CD8-positive, alpha-beta memory T cell (primary cell): Measurements from ENCODE around the gene VWA5B1. TPM values are rescaled to one million over a fixed set of nuclear protein-coding genes. Genes with fewer than 3 reads are reported as not detected.
A peak's percentile ranks its signal among the peaks of the same experiment; 100 is the strongest.

ENCODE experiments used
- CTCF ChIA-PET: fragments of 350-600 bp; sonication (Branson Sonifier 250); formaldehyde crosslinking; loops from one replicate; lab custom pipeline; 2021; ENCODE audit warnings: antibody characterized with exemption; lab: Charles Lee
- POLR2A ChIA-PET: fragments of 350-600 bp; sonication (Branson Sonifier 250); formaldehyde crosslinking; loops from one replicate; lab custom pipeline; 2021; ENCODE audit warnings: antibody characterized with exemption; lab: Charles Lee
- DNase-seq, 5 donors: peaks; one replicate each; pipeline versions ENCODE4 v3.0.0 to v3.0.0-alpha.2; 2020 to 2022; ENCODE audit warnings: mixed read lengths in 1 of 5
- H3K27ac ChIP-seq: one replicate; pipeline ENCODE4 v1.7.0; 2013; ENCODE audit warnings: low read depth, mild to moderate bottlenecking, low read length, moderate library complexity
- H3K27me3 ChIP-seq: 2 replicates; pipeline ENCODE4 v1.7.0; 2013; ENCODE audit warnings: low read length, mild to moderate bottlenecking; ENCODE audit not compliant: insufficient read depth, poor library complexity, severe bottlenecking
- H3K36me3 ChIP-seq: 2 replicates; pipeline ENCODE4 v1.7.0; 2013; ENCODE audit warnings: mild to moderate bottlenecking, low read length, moderate library complexity; ENCODE audit not compliant: insufficient read depth
- H3K4me1 ChIP-seq: 2 replicates; pipeline ENCODE4 v1.7.0; 2013; ENCODE audit warnings: mild to moderate bottlenecking, low read length, moderate library complexity; ENCODE audit not compliant: insufficient read depth
- H3K4me3 ChIP-seq: 2 replicates; pipeline ENCODE4 v1.7.0; 2013; ENCODE audit warnings: mild to moderate bottlenecking, low read length
- H3K9me3 ChIP-seq: 2 replicates; pipeline ENCODE4 v1.7.0; 2013; ENCODE audit warnings: mild to moderate bottlenecking, low read length
- H3K27ac Mint-ChIP-seq, 8 donors: one replicate each; pipeline ENCODE4 v1.8.0; 2020 to 2021; ENCODE audit warnings: mixed read lengths in 8 of 8, mild to moderate bottlenecking in 6 of 8, inconsistent platforms in 3 of 8, moderate library complexity in 3 of 8
- H3K27me3 Mint-ChIP-seq, 2 donors: one replicate each; pipeline ENCODE4 v1.8.0; 2020 to 2021; ENCODE audit warnings: mixed read lengths in 2 of 2, mild to moderate bottlenecking in 1 of 2, moderate library complexity in 1 of 2
- H3K36me3 Mint-ChIP-seq, 3 donors: one replicate each; pipeline ENCODE4 v1.8.0; 2020 to 2021; ENCODE audit warnings: mixed read lengths in 3 of 3, inconsistent platforms in 1 of 3, mild to moderate bottlenecking in 1 of 3
- H3K4me1 Mint-ChIP-seq, 3 donors: one replicate each; pipeline ENCODE4 v1.8.0; 2020 to 2021; ENCODE audit warnings: mixed read lengths in 3 of 3, inconsistent platforms in 1 of 3, mild to moderate bottlenecking in 1 of 3
- H3K4me3 Mint-ChIP-seq, 7 donors: one replicate each; pipeline ENCODE4 v1.8.0; 2020 to 2021; ENCODE audit warnings: mixed read lengths in 7 of 7, mild to moderate bottlenecking in 6 of 7, moderate library complexity in 4 of 7, inconsistent platforms in 2 of 7
- H3K9me3 Mint-ChIP-seq, 5 donors: one replicate each; pipeline ENCODE4 v1.8.0; 2020 to 2022; ENCODE audit warnings: mixed read lengths in 5 of 5, mild to moderate bottlenecking in 3 of 5, moderate library complexity in 2 of 5, inconsistent platforms in 1 of 5
- polyA plus RNA-seq: library from polyadenylated mRNA; unstranded; fragments of 300-500 nt; fragmentation: Illumina TruSeq; gene quantifications from one replicate; pipeline ENCODE4 v1.2.3, GENCODE V29; 2021
- total RNA-seq, 2 experiments: library from RNA; stranded (reverse); gene quantifications; one replicate each; pipeline ENCODE4 v1.2.3, GENCODE V29; 2021

VWA5B1 gene
- total and polyA plus RNA-seq, 3 experiments from 2014 or later = not detected

DNA sequence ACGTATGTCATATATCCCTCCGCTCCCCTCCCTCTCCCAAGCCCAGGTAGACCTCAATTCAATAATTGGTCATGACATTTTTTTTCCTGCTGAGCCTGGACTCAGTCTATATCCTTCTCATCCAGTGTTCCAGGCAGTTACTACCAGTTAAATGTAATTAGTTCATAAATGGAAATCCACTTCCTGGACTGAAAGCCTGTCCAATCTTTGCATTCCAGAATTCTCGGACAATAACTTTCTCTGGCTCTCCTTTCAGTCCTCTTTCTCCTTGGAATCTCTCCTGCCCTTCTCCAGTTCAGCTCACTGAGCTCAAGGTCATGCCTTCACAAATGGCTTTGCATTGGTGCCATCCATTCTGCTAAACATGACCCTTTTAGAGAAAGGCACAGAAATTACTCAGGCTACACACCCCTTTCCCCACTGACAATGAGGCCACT, 34.8 kb downstream of the VWA5B1 start:
- H3K27ac Mint-ChIP-seq = no peak overlapping the region
- CTCF ChIA-PET = no interaction called here

DNA sequence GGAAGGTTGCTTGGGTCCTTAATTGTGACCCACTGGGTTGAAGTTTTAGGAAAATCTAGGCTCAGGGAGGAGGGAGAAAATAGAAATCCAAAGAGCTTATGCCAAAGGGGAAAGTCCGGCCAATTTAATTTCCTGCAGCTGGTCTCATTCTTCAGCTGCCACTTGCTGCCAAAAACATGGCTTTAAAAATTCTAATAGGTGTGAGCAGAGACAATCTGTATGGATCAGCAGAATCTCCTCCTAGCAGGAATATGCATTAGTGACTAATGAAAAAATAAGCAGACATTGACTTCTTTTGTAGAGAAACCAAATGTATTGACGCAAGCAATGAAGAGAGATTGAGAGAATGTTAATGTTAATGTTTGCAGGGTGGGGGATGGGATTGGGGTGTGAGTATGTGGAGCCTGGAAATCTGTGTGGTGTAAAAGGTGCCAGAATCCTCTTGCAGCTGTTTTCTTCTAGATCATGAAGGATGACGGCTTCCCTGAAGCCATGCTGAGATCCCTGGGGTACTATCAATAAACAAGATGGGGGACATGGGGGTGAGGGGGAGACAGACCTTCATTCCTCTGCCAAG, 35.3 kb downstream of the VWA5B1 start:
- H3K4me1 Mint-ChIP-seq = peaks cover 18 to 26% (median 25%) of the 10 kb centered on the region in 3 donors
- H3K4me3 Mint-ChIP-seq = no peak overlapping the region

More for the DNA sequence above, 34.8 kb downstream of the VWA5B1 start:
- Mint-ChIP-seq H3K4me1 (peaks cover 22 to 30% (median 28%) of the 10 kb centered on the region in 3 donors), H3K27me3 (peaks cover 12 to 32% of the 10 kb centered on the region in 2 donors), H3K4me3 (no peak overlapping the region), H3K9me3 (no peaks in the 10 kb centered on the region), H3K36me3 (no peaks in the 10 kb centered on the region)
- Histone ChIP-seq H3K9me3 (no peaks in the 10 kb centered on the region), H3K27ac (no peak overlapping the region), H3K27me3 (no peaks in the 10 kb centered on the region), H3K36me3 (no peaks in the 10 kb centered on the region), H3K4me1 (peaks cover 11% of the 10 kb centered on the region), H3K4me3 (no peak overlapping the region)
- DNase-seq = no peak
- POLR2A ChIA-PET = no interaction called here

DNA sequence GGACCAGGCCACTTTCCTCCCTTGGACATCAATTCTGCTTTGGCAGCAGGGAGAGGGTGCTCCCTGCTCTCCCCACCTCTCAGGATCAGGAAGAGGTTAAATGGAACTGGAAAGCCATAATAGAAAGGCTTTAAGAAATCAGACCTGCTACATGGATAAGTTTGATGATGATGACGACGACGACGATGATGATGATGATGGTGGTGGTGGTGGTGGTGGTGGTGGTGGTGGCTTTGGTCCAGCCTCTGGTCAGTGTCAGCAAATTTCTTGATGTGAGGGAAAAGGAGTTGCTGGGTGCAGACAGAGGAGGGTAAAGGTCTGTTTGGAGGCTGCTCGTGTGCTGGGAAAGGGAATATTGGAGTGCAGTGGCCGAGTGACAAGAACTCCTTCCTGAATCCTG, 36.8 kb downstream of the VWA5B1 start:
- H3K9me3 Mint-ChIP-seq = no peaks in the 10 kb centered on the region
- ChIA-PET CTCF (no interaction called here), POLR2A (no interaction called here)
- peaks cover 5 to 12% (median 9%) of the 10 kb centered on the region in 3 donors for H3K4me1 Mint-ChIP-seq
- no peak overlapping the region for H3K27ac ChIP-seq
- H3K36me3 ChIP-seq = no peaks in the 10 kb centered on the region
- no peaks in the 10 kb centered on the region for H3K9me3 ChIP-seq
- no peak overlapping the region for H3K4me3 Mint-ChIP-seq
- no peak for DNase-seq
- no peaks in the 10 kb centered on the region for H3K36me3 Mint-ChIP-seq
- peaks cover 5% of the 10 kb centered on the region for H3K4me1 ChIP-seq
- no peak overlapping the region for H3K27ac Mint-ChIP-seq
- no peak overlapping the region for H3K4me3 ChIP-seq
- H3K27me3 ChIP-seq = no peaks in the 10 kb centered on the region
- H3K27me3 Mint-ChIP-seq = peaks cover 9 to 37% of the 10 kb centered on the region in 2 donors

More for the DNA sequence above, 35.3 kb downstream of the VWA5B1 start:
- CTCF ChIA-PET = no interaction called here
- Mint-ChIP-seq H3K36me3 (no peaks in the 10 kb centered on the region), H3K27ac (no peak overlapping the region), H3K9me3 (no peaks in the 10 kb centered on the region), H3K27me3 (peaks cover 12 to 33% of the 10 kb centered on the region in 2 donors)
- Histone ChIP-seq H3K27ac (no peak overlapping the region), H3K4me3 (no peak overlapping the region), H3K36me3 (no peaks in the 10 kb centered on the region), H3K27me3 (no peaks in the 10 kb centered on the region), H3K9me3 (no peaks in the 10 kb centered on the region), H3K4me1 (peaks cover 11% of the 10 kb centered on the region)
- POLR2A ChIA-PET = no interaction called here
- no peak for DNase-seq

DNA sequence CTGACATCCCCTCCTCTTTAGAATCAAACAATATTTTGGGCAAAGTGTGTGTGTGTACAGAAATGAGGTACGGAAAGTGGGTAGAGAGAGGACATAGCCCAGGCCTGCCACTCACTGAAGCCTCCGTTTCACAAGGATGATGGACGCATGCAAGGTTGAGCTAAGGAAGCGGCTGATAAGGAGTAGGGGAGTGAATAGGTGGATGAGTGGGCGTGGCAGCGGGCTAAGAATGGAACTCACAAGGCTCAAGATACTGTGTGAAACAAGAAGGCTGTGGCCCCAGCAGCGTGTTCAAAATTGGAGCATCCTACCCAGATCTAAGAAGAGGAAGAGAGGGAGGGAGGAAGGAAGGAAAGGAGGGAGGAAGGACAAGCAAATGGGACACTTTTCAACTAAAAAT, 37.5 kb downstream of the VWA5B1 start:
- Histone ChIP-seq H3K36me3 (no peaks in the 10 kb centered on the region), H3K9me3 (no peaks in the 10 kb centered on the region), H3K27me3 (no peaks in the 10 kb centered on the region), H3K27ac (no peak overlapping the region), H3K4me1 (peaks cover 5% of the 10 kb centered on the region), H3K4me3 (no peak overlapping the region)
- no peak for DNase-seq
- Mint-ChIP-seq H3K27ac (peak overlapping the region in 2 of 8 donors; percentile 25 to 28), H3K36me3 (no peaks in the 10 kb centered on the region), H3K9me3 (no peaks in the 10 kb centered on the region), H3K4me3 (no peak overlapping the region), H3K27me3 (peaks cover 9 to 37% of the 10 kb centered on the region in 2 donors), H3K4me1 (peaks cover 1 to 4% (median 2%) of the 10 kb centered on the region in 3 donors)
- ChIA-PET CTCF (no interaction called here), POLR2A (no interaction called here)

DNA sequence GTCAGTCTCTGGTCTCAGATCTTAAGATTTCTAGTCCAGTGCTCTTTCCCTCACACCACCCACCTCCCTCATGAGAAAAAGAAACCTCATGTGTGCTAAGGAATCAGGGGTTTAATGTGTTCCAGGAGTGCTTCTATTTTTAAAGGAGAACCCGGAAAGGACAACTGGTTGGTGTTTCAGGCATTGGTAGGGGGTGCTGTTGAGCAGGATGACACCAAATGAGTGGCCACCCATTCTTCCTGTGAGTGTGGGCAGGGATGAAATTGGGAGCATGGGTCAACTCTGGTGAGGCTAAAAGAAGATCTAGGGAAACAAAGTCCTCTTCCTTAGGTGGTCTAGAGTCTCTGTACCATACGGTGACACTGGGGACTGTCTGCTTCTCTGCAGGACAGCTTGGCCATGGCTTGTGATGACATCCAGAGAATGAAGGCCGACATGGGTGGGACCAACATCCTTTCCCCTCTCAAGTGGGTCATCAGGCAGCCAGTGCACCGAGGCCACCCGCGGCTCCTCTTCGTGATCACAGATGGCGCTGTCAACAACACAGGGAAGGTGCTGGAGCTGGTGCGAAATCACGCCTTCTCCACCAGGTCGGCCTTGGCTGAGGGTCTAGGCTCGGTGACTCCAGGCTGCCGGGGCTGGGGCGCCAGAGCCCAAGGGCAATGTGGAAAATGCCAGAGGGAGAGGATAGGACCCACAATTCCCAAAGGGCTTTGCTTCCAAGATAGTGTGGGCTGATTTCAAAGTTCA, 39.3 kb downstream of the VWA5B1 start:
- Mint-ChIP-seq H3K4me1 (no peaks in the 10 kb centered on the region), H3K27ac (no peak overlapping the region), H3K36me3 (no peaks in the 10 kb centered on the region), H3K4me3 (no peak overlapping the region), H3K9me3 (no peaks in the 10 kb centered on the region), H3K27me3 (peaks cover 9 to 41% of the 10 kb centered on the region in 2 donors)
- H3K27me3 ChIP-seq = no peaks in the 10 kb centered on the region
- DNase-seq = no peak
- H3K9me3 ChIP-seq = no peaks in the 10 kb centered on the region
- H3K27ac ChIP-seq = no peak overlapping the region
- no peaks in the 10 kb centered on the region for H3K36me3 ChIP-seq
- H3K4me3 ChIP-seq = no peak overlapping the region
- POLR2A ChIA-PET = interaction anchor here (0.6 kb wide), 1 partner anchor 8 kb away, joined by 3 read pairs; no protein-coding TSS in a partner anchor
- CTCF ChIA-PET = no interaction called here
- no peaks in the 10 kb centered on the region for H3K4me1 ChIP-seq

DNA sequence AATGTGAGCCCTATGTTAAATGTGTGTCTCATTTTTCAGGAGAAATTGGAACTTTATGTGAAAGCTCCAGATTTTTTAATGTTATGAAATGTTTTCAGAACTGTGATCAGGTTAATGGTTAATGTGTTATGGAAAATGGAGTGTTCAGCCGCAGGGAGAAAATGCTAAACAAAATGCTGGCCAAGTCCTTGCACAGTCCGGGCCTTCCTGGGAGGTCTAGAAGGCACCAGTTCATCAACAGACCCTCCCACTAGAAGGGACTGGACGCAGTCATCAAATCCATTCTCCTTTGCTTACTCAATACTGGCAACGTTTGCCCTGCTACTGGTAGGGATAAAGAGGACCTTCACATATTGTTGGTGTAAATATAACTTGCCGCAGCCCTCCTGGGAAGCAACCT, 43.4 kb downstream of the VWA5B1 start:
- ChIA-PET POLR2A (no interaction called here), CTCF (no interaction called here)
- Mint-ChIP-seq H3K4me3 (no peak overlapping the region), H3K27me3 (peaks cover 8 to 26% of the 10 kb centered on the region in 2 donors), H3K36me3 (no peaks in the 10 kb centered on the region), H3K27ac (no peak overlapping the region), H3K4me1 (no peaks in the 10 kb centered on the region), H3K9me3 (no peaks in the 10 kb centered on the region)
- Histone ChIP-seq H3K9me3 (no peaks in the 10 kb centered on the region), H3K27ac (no peak overlapping the region), H3K27me3 (no peaks in the 10 kb centered on the region), H3K4me3 (no peak overlapping the region), H3K4me1 (no peaks in the 10 kb centered on the region), H3K36me3 (no peaks in the 10 kb centered on the region)
- DNase-seq = no peak

DNA sequence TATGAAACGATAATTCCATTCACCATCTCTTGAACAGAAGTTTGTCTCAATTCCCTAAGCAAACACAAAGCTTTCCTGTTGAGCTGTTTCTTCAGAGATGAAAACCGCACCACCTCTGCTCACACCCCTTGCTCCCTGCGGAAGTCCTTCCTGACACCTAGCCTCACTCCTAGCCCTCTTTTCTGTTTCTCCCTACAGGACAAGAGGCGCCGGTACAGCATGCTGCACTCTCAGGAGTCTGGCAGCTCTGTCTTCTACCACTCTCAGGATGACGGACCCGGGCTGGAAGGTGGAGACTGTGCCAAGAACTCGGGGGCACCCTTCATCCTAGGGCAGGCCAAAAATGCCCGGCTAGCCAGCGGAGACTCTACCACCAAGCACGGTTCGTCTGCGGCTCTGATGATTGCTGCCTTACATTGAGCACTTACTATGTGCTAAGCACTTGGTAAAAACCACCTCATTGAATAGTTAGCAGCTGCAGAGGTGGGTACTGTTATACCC, 45.5 kb downstream of the VWA5B1 start:
- ChIA-PET CTCF (no interaction called here), POLR2A (no interaction called here)
- Histone ChIP-seq H3K4me3 (no peak overlapping the region), H3K27ac (no peak overlapping the region), H3K27me3 (no peaks in the 10 kb centered on the region), H3K4me1 (no peaks in the 10 kb centered on the region), H3K36me3 (no peaks in the 10 kb centered on the region), H3K9me3 (no peaks in the 10 kb centered on the region)
- Mint-ChIP-seq H3K27ac (no peak overlapping the region), H3K27me3 (peaks cover 10 to 22% of the 10 kb centered on the region in 2 donors), H3K4me3 (no peak overlapping the region), H3K36me3 (no peaks in the 10 kb centered on the region), H3K9me3 (no peaks in the 10 kb centered on the region), H3K4me1 (no peaks in the 10 kb centered on the region)
- DNase-seq = no peak

DNA sequence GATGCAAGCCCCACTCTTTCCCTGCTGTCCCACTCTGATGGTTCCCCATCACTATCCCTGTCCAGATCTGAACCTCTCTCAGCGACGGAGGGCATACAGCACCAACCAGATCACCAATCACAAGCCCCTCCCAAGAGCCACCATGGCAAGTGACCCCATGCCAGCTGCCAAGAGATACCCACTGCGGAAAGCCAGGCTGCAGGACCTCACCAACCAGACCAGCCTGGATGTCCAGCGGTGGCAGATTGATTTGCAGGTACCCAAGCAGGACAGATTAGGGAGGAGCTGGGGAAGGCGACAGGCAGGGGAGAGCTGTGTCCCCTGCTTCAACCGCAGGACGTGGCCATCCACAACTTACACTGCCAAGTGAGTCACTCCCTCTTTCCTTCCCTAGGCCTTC, 46.9 kb downstream of the VWA5B1 start:
- Histone ChIP-seq H3K27ac (no peak overlapping the region), H3K36me3 (no peaks in the 10 kb centered on the region), H3K9me3 (no peaks in the 10 kb centered on the region), H3K4me3 (no peak overlapping the region), H3K27me3 (no peaks in the 10 kb centered on the region), H3K4me1 (no peaks in the 10 kb centered on the region)
- no peak for DNase-seq
- Mint-ChIP-seq H3K4me3 (no peak overlapping the region), H3K9me3 (no peaks in the 10 kb centered on the region), H3K27ac (no peak overlapping the region), H3K36me3 (no peaks in the 10 kb centered on the region), H3K4me1 (no peaks in the 10 kb centered on the region), H3K27me3 (peaks cover 10 to 29% of the 10 kb centered on the region in 2 donors)
- ChIA-PET CTCF (no interaction called here), POLR2A (no interaction called here)
